Measurements from ENCODE around the gene DAGLA.

DAGLA gene

DNA sequence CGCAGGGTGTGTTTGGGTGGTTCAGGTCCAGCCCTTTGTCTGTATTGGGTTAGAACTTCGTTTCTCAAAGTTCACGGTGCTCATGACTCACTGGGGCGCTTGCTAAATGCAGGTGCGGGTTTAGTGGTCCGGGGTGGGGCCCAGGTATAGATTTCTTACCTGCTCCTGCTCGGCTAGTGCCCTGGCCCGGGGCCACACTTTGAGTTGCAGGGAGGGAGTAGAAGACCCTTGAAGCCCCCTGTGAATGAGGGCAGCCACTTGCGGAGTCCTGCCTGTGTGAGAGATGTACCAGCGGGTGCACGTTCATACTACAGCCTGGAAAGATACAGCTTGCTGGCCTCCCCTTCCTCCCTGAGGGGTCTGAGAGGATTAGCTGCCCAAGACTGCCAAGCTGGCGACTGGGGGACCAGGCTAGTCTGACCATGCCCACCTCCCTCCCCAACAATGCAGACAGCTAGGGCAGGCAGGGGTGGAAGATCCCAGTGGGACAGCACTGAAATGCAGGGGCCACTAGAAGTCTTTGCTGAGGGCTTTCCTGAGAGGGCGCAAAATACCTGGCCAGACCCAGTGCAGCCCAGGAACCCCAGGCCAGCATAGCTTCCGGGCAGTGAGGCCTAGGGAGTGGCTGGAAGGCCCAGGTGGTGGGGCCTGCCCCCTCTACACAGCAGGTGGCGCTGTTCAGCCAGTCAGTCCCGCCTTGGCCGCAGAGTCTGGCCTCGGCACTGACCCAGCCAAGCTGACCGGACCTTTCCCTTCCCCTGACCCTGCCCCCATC lies 67.2 kb downstream of the DAGLA start:
- DNase-seq (ENCODE audit: low spot score), result peak; percentile 79

DNA sequence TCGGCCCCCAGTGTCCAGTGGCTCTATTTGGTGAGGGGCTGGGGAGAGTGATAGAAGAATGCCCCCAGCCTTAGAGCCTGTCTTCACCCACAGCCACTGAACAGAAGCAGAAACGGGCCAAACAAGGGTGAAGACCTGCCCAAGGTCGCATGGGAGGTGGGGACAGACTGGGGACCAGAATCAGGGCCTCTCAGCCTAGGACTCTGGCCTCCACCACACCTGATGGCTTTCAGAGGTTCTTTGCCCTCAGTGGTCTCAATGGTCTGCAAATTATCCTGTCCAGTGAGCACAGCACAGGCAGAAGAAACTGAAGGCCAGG lies 67.7 kb downstream of the DAGLA start:
- DNase-seq (ENCODE audit: low spot score), result no peak

DNA sequence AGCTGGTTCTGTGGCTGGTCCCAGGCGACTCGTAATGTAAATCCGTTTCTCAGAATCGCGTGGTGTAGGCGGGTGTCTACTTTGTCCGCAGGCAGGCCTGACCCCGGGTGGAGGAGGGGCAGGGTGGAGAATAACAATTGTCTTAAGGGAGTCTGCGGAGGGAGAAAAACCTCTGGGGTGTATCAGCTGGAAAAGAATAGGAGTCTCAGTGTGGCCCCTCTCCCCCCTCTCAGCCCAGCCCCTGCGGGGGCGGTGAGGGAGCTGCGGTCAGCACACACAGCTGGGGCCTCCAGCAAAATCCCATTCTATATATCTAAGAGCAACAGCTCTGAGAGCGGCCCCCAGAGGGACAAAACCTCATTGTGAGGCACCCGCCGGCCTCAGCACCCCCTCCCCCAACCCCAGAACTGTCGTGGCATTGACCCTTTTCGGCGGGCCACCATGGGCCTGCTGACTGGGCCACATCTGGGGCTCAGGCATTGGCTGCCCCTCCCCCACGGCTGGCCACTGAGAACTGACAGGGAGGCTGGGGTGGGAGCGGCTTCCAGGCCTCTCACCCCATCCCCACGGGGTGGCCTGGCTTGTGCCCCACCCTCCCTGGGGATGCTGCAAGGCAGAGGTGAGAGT lies 69.5 kb downstream of the DAGLA start:
- no peak for DNase-seq (ENCODE audit: low spot score)

DNA sequence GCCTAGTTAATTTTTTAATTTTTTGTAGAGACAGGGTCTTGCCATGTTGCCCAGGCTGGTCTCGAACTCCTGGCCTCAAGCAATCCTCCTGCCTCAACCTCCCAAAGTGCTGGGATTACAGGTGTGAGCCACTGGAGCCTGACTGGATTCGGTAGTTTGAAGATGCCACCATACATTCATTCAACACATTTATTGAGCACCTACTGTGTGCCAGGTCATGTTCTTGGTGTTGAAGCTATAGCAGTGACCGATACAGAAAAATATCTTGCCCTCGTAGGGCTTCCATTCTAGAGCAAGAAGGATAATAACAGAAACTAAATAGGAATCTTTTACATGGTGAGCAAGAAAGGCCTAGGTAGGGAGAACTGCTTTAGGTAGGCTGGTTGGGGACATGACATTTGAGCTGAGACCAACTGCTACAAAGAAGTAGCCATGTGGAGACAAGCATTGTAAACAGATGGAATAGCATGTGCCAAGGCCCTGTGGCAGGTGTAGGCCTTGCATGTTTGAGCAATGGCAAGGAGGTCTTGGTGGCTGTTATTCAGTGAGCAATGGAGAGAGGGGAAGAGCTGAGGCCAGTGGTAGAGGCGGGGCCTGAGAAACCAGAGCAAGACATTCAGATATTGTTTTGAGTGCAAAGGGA lies 70.6 kb downstream of the DAGLA start:
- no peak for DNase-seq (ENCODE audit: low spot score)

DNA sequence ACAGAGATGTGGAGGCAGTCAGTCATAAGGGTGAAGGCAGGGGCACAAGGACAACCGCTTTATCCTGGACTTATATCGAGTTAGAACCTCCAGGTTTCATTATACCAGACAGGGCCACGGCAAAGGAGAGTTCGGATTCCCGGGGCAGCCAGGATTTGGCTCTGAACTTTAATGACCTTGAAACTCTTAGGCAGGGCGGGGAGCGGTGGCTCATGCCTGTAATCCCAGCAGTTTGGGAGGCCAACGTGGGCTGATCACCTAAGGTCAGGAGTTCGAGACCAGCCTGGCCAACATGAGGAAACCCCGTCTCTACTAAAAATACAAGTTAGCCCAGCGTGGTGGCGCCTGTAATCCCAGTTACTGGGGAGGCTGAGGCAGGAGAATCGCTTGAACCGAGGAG lies 71.2 kb downstream of the DAGLA start:
- DNase-seq (ENCODE audit: low spot score), result no peak

DNA sequence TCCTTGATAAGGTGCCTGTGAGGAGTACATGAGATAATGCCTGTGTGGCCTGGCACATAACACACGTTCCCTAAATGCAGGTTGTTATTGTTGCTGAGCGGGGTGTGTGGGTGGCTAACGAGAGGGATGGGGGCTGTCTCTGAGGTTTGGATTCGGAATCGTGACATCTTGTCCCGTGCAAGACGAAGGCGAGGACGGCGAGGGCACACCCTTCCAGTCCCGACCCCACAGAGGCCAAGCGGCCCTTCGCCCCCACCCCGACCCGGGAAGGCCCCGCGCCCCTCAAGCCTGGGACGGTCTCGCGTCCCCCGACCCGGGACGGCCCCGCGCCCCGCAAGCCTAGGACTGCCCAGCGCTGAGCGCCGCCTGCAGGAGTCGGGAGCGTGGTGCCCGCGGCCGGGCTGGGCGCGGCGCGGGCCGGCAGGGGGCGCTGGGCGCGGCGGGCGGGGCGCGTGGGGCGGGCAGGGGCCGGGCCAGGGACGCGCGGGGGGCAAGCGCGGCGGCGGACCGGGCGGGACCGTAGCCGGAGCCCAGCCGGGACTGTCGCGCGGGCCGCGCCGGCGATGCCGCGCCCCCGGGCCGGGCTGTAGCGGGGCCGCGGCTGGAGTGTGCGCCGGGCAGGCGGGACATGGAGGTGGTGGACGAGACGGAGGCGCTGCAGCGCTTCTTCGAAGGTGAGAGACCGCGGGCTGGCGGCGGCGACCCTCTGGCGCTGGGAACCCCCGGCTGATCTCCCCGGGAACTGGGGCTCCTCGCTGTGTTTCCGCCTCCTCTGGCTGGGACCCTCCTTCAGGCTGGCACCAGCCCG lies 72.1 kb downstream of the DAGLA start, which contains the start of gene MYRF:
MYRF (plus strand) TSS at position 520 of the 808 bp plus-strand sequence; CDS start at position 629, 109 bp downstream.
- DNase-seq (ENCODE audit: low spot score), result peak; percentile 77

DNA sequence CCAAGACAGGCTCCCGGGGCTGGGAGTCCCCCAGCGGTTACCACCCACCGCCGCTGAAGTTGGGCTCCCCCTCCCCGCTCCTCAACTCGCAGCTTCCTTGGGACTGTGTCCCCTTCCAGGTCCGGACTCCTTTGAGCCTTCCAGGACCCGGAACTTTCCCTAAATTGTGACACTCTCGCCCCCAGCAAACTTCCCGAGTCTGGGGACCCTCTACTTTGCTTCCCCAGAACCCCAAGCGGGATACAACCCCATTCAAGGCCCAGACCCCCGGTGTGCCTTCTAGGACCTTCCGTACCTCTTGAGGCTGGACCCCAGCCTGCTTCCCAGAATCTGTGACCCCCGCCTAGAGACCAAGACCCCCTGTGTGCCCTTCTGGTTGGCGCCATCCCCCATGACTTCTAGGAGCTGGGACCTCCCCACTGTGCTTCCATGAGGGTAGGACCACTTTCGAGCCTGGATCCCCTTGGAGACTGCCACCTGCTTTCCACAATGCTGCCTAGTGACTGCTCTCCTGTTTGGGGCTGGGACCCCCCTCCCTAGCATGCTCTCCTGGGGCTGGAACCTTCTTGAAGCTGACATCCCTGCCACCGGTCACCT lies 72.8 kb downstream of the DAGLA start:
- no peak for DNase-seq (ENCODE audit: low spot score)

DNA sequence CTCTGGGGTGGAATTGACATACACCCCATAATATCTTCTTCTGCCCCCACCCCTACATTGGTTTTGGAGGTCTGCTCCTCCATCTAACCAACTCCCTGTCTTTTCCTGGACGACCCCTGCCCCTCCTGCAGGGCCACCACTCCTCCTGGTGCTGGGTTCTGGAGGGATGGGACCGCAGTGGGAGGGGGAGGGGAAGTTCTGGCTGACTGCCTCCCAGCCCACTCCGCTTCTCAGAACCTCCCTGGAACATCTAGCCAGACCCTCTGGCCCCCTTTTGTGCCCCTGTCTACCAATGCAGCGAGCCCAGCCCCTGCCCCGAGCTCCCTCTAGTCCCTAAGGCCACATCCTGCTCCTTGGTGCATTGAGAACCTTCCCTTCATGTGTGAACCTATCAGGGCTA lies 73.5 kb downstream of the DAGLA start:
- no peak for DNase-seq (ENCODE audit: low spot score)

DNA sequence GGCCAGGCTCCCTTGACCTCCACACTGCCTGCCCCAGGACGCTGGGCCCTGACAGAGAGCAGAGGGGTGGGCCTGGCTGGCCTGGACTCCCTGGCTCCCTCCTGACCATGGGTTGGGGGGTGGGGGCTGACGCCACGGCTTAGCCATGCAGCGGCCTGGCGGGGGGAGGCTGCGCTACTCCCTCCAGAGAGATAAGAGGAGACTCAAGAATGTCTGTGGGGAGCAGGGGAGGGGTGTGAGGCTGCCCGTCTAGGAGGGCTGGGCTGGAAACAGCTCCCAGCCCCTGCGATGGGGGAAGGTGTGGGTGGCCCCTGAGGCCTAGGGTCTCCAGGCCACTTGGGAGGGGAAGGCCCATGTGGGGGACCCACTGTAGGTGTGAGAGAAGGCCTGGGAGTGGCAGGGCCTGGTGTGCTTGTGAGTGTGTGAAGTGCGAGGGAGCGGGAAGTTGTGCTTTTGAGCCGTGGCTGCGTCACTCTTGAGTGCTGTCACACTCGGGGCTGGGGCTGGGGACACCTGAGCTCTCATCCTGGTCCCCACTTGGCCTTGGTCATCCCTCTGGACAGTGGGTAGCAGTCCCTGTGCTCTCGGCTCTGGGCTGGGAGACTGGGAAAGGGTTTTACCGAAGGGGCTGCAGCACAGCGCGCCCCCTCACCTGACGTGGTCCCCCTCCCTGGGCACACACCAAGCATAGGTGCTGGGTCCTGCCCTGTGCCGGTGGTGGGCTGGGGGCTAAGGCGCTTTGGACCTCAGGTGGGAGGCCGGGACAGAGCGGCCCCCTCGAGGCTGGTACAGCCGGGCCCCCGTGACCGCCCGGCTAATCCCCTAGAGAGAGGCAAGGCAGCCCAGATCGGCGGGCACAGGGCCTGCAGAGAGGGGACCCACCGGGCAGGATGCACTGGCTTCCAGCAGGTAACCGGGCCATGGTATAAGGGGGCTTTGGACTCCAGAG lies 74.6 kb downstream of the DAGLA start:
- DNase-seq (ENCODE audit: low spot score), result no peak

DNA sequence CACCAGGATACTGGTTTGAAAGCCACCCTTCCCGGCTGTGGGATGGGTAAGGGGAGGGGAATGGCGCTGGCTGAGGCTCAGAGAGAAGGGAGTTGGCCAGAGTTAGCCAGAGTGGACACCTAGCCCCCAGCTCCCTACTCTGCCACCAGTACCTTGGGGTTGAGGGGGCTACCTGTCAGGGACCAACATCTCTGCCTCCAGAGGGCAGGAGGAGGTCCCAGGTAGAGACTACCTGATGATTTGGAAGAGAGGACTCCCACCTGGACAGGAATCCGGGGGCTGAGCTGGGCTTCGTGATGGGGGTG lies 75.9 kb downstream of the DAGLA start:
- DNase-seq (ENCODE audit: low spot score), result no peak

DNA sequence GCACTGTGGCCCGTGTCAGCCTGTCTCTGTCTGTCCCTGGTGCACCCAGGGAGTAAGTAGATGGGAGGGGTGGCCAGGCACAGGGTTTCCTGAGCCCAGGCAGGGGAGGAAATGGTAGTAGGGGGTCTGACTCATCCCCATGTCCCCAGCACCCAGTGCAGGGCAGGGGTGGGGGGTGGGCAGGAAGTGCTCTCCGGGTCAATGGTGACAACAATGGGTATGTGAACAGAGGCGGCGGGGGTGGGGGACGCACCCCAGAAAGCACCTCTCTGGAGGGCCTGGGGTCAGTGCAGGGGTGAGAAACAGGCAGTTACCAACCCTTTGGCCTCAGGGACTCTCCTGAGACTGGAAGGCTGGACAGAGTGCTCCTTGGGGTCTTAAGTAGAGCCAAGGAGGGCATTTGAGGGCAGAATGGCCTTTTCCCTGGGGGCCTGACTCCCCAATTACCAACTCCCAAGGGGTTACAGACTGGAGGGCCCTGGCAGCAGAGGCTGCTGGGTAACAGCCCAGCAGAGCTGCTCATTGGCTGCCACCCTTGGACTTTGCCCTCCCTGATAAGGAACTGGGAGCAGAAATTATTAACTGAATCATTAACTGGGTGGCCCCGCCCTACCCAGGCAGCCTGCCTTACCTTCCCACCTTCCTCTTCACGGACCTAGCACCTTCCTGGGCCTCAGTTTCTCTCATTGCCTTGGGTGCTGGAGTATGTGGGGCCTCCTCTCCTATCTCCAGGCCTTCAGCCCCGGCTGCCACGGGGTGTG lies 76.4 kb downstream of the DAGLA start:
- no peak for DNase-seq (ENCODE audit: low spot score)

DNA sequence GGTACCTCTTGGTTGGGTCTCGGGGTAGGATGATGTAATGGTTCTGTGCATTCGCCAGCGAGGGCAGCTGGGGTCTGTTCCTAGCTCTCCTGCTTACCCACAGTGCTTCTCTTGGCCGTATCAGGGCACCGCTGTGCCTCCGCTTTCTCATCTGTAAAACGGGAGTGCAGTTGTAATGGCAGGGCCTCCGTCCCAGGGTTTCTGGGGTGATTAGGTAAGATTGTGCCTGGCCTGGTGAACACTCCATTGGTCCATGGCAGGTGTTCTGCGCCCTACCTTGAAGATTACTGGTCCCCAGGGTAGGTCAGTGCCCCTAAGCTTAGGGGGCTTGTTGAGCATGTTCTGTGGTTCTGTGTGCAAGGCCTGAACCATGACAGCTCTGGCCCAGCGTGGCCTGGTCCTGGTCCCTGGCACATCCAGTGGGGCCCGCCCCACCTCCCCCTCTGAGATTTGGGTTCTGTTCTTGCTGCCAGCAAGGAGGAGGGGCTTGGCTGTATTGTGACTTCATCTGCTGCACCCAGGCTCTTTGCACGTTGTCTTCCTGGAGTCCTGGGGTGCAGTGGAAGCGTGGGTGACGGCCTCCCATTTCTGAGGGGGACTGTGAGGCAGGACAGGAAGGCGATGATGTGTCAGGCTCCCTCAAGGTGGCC lies 77.1 kb downstream of the DAGLA start:
- DNase-seq (ENCODE audit: low spot score), result no peak

DNA sequence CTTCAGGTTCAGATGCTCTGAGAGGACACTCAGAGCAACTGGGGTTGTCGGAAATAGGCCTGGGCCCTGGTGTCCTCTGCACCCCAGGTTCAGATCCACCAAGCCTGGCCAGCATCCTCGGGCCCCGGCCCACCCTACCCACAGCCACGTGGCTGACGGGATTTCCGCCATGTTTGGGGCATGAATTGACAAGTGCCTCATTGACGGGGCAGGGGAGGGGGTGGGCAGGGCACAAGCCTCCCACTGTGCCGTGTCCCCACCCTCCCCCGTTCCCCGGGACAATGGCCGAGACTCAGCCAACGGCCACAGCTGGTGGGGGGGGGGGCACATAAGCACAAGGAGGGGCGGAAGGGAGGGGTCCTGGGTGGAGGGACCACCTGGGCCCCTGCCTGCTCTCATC lies 80.8 kb downstream of the DAGLA start:
- no peak for DNase-seq (ENCODE audit: low spot score)

DNA sequence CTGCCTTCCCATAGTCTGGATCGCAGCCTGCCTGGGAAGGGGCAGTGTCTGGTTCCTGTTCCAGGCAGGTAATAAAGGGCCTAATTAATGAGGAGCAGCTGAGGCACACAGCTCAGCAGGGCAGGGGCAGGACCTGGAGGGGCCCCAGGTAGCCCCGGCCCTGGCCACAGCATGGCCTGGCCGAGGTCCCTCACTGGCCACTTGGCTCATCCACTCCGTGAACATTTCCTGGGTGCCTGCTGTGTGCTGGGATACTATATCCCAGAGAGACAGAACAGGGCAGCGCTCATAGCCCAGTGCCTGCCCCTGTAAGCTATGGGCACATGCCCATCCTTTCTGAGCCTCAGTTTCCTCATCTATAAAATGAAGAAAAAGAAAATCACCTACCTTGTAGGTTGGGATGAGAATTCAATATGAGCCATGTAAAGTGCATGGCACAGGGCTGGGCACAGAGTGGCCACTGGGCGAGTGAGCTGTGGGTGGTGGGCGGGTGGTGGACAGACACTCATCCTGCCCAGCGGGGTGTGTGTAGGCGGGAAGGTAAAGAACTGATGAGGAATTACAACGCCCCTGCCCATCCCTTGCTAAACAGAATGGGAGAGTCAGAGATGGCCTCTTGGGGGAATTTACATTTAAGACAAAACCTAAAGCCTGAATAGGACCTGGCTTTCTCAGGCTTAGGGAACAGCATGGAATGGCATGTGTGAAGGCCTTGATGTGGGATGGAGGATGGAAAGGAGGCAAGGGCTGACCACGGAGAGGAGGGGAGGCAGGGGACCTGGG lies 81.4 kb downstream of the DAGLA start:
- DNase-seq (ENCODE audit: low spot score), result no peak

DNA sequence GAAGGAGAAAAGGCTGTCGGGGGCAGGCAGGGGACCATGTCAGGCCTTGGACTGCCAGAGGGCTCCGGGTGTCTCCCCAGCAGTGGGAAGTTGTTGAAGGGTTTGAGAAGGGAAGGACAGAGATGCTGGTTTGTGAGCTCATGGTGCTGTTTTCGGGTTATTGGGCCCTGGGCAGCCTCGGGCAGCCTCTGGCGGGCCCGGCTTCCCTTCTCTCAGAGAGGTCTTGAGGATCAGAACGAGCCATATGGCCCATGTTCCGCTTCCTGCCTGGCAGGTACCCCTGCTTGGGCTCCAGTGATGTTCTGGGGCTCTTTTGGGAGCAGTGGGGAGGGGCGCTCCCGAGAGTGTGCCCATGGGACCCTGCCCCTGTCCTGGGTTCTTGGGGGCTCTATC lies 82.0 kb downstream of the DAGLA start:
- DNase-seq (ENCODE audit: low spot score), result no peak

DNA sequence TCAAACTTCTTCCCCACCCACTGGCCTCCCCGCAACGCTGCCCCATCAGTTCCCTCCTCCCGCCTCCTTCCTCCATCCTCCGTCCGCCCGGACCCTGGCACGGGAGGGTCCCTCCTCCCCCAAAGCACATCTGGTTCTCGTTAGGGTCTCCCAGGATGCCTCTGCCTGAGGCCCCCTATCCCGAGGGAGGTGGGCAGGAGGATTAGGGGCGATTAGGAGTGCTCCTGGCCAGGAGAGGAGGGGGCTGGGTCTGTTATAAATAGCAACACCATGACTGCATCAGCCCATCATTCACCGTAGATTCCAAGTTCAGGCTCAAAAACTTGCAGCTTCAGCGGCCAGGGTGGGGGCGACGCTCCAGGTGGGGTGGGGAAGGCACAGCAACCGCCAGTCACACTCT lies 82.6 kb downstream of the DAGLA start:
- DNase-seq (ENCODE audit: low spot score), result no peak

DNA sequence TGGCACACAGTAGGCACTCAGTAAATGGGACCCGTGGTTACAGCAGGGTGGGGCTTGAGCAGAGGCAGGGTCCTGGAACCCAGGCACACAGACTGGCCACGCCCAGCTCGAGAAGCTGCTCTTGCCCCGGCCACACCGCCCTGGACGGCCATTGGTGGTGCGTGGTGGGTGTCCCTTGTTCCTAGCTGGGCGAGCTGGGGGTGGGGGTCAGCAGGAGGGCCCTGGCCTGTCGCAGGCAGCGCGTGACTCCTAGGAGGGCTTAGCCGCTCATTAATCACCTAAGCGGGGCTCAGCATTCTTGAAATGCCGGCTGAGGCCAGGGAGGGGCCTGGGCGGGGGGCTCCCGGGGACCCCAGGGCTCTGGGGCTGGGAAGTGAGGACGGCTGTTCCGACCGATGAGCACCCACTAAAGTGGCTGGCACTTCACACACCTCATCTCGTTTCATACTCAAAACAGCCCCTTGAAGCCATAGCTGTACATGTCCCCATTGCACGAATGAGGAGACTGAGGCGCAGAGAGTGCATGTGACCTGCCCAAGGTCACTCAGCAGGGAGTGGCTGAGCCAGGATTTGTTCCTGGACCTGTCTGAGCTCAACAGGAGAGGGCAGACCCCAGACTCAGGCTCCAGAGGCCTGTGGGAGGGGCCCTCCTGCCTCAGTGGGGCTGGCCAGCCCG lies 83.9 kb downstream of the DAGLA start:
- no peak for DNase-seq (ENCODE audit: low spot score)

DNA sequence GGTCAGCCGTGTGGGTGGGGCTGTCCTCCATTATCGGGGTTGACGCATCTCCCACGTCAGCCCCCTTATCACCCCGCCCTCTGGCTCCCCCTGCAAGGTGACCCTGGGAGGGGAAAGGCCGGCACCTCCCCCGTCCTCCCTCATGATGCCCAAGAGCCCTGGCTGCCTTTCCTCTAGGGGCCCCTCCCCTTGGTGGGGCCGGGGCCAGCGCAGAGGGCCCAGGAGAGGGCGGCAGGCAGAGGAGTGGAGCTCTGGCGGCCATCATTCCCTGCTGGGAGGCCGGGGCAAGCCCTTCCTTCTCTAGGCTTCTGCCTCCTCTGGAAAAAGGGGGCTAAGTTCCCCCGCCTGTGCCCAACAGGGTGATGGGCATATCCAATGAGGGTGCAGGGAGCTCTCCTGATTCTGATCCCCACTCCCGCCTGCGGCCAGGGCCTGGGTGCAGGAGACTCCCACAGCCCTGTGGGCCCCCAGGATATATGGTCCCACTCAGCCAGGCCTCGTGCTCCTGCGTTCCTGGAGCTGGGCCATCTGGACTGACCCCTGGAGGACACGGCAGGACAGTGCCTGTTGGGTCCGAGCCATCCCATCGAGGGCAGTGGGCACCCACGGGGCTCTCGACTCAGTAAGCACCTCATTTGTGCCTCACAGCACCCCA lies 84.5 kb downstream of the DAGLA start:
- DNase-seq (ENCODE audit: low spot score), result no peak
